Memory B cell (primary cell): ENCODE results near the gene YIF1A.

Source experiments
- ATAC-seq: fragments of 150-1000 bp; cut with Tn5 transposase; 2 replicates; pipeline ENCODE4 v1.10.0; 2021; ENCODE audit warnings: low read depth, mild to moderate bottlenecking, moderate library complexity
- DNase-seq, 2 donors: peaks; one replicate each; pipeline ENCODE4 v3.0.0; 2022; ENCODE audit warnings: low spot score in 2 of 2
- H3K27ac Mint-ChIP-seq: one replicate; pipeline ENCODE4 v1.8.0; 2022; ENCODE audit warnings: mild to moderate bottlenecking, moderate library complexity, mixed read lengths
- H3K27me3 Mint-ChIP-seq: one replicate; pipeline ENCODE4 v1.8.0; 2022; ENCODE audit warnings: mixed read lengths
- H3K36me3 Mint-ChIP-seq: one replicate; pipeline ENCODE4 v1.8.0; 2022; ENCODE audit warnings: mild to moderate bottlenecking, mixed read lengths
- H3K4me1 Mint-ChIP-seq: one replicate; pipeline ENCODE4 v1.8.0; 2022; ENCODE audit warnings: mixed read lengths
- H3K4me3 Mint-ChIP-seq: one replicate; pipeline ENCODE4 v1.8.0; 2022; ENCODE audit warnings: mild to moderate bottlenecking, moderate library complexity, mixed read lengths
- H3K9me3 Mint-ChIP-seq: one replicate; pipeline ENCODE4 v1.8.0; 2022; ENCODE audit warnings: mixed read lengths

Gene YIF1A

GRCh38 chr11:66317723-66318599 lies 29.0 kb upstream of the YIF1A start:
- Mint-ChIP-seq H3K27ac (peak overlapping the region; percentile 92), H3K36me3 (no peaks in the 10 kb centered on the region), H3K27me3 (no peaks in the 10 kb centered on the region), H3K4me1 (peaks cover 24% of the 10 kb centered on the region), H3K9me3 (no peaks in the 10 kb centered on the region), H3K4me3 (peak overlapping the region; percentile 72)
- DNase-seq (no peak), ATAC-seq (peak; percentile 78)

DNA sequence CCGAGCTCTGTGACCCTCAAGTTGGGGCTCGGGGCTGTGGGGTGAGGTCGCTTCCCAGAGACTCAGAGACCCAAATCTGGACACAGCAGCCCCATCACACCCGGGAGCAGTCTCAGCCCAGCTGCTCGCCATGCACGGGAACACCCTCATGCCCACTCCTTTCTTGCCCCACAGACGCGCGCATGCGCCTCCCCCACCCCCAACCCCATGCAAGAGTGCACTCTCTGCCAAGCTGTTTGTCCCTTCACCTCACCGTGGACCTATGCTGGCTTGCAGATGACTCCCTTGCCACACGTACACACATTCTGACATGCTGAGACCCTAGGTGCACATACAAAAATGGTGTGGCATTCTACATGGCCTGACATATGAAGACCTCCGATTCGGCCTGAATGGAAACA lies 28.4 kb upstream of the YIF1A start:
- peaks cover 24% of the 10 kb centered on the region for H3K4me1 Mint-ChIP-seq
- no peaks in the 10 kb centered on the region for H3K27me3 Mint-ChIP-seq
- no peaks in the 10 kb centered on the region for H3K36me3 Mint-ChIP-seq
- DNase-seq (peak; percentile 31 to 44), ATAC-seq (peak; percentile 6)
- peak overlapping the region; percentile 92 for H3K27ac Mint-ChIP-seq
- no peaks in the 10 kb centered on the region for H3K9me3 Mint-ChIP-seq
- H3K4me3 Mint-ChIP-seq = peak overlapping the region; percentile 72

GRCh38 chr11:66316849-66317251 lies 27.9 kb upstream of the YIF1A start, which contains the start of gene CD248:
TSS of gene CD248 (minus strand) at chr11:66317044. CDS start at chr11:66317027, 17 bp downstream.
- ATAC-seq = no peak
- peaks cover 24% of the 10 kb centered on the region for H3K4me1 Mint-ChIP-seq

GRCh38 chr11:66315921-66316811 lies 27.2 kb upstream of the YIF1A start:
- no peak for DNase-seq
- peaks cover 24% of the 10 kb centered on the region for H3K4me1 Mint-ChIP-seq
- no peak for ATAC-seq
- no peak overlapping the region for H3K4me3 Mint-ChIP-seq
- H3K27me3 Mint-ChIP-seq = no peaks in the 10 kb centered on the region
- H3K27ac Mint-ChIP-seq = peak overlapping the region; percentile 39
- no peaks in the 10 kb centered on the region for H3K9me3 Mint-ChIP-seq
- H3K36me3 Mint-ChIP-seq = no peaks in the 10 kb centered on the region

More at GRCh38 chr11:66316849-66317251, 27.9 kb upstream of the YIF1A start, which contains the start of gene CD248:
- no peaks in the 10 kb centered on the region for H3K9me3 Mint-ChIP-seq
- DNase-seq = no peak
- no peaks in the 10 kb centered on the region for H3K36me3 Mint-ChIP-seq
- H3K4me3 Mint-ChIP-seq = peak within 1 kb of the TSS; percentile 72
- H3K27ac Mint-ChIP-seq = peak within 1 kb of the TSS; percentile 92
- no peaks in the 10 kb centered on the region for H3K27me3 Mint-ChIP-seq

- DNase-seq = no peak
- Mint-ChIP-seq H3K27me3 (no peaks in the 10 kb centered on the region), H3K9me3 (no peaks in the 10 kb centered on the region), H3K27ac (peak overlapping the region; percentile 39), H3K36me3 (no peaks in the 10 kb centered on the region), H3K4me1 (peaks cover 24% of the 10 kb centered on the region), H3K4me3 (no peak overlapping the region)
- ATAC-seq = no peak
Observed at GRCh38 chr11:66315498-66315885, 26.5 kb upstream of the YIF1A start.

- Mint-ChIP-seq H3K27me3 (no peaks in the 10 kb centered on the region), H3K36me3 (no peaks in the 10 kb centered on the region), H3K27ac (peak overlapping the region; percentile 39), H3K9me3 (no peaks in the 10 kb centered on the region), H3K4me3 (peak overlapping the region; percentile 8), H3K4me1 (peaks cover 24% of the 10 kb centered on the region)
- DNase-seq (no peak), ATAC-seq (no peak)
Observed at GRCh38 chr11:66314561-66315497, 25.9 kb upstream of the YIF1A start.

GRCh38 chr11:66314186-66314501 lies 25.2 kb upstream of the YIF1A start:
- Mint-ChIP-seq H3K9me3 (no peaks in the 10 kb centered on the region), H3K4me3 (peak overlapping the region; percentile 66), H3K4me1 (peaks cover 22% of the 10 kb centered on the region), H3K36me3 (no peaks in the 10 kb centered on the region), H3K27me3 (no peaks in the 10 kb centered on the region), H3K27ac (no peak overlapping the region)
- ATAC-seq = no peak
- no peak for DNase-seq

DNA sequence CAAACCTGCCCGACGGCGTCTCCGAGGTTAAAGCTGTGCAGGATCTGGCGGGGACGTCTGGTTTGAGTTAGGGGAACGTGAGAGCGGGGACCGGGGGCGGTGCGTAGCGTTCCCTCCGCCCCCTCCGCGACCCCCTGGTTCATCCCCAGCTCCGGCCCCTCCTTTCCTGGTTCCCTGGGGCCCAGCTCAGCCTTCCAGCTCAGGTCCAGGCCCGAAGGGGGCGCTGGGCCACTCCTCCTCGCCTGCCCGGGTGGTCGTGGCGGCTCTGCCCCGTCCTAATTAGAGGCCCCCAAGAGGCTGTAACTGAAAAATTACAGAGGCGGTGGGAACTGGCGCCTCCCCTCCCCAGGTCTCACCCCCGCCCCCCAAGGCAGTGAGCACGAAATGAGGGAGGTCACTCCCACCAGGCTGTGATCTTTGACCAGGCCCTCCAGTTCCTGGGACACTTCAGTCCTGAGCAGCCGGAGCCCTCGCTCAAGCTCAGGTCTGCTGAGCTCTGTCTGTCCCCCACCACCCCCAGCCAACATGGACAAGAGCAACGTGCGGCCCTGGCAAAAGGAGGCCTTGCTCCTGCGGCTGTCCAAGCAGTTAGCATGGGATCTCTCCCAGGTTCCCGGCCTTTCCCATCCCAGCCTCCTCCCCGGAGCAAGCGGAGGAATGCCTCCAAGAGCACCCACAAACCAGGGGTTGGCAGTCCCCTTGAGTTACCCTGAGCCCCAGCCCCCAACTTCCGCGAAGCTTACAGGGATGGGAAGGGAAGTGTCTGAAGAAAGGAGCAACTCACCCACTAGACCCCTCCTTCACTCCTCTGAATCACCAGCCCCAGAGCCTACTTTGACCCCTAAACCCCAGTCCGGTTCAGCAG lies 24.6 kb upstream of the YIF1A start:
- H3K4me3 Mint-ChIP-seq = peak overlapping the region; percentile 90
- no peaks in the 10 kb centered on the region for H3K9me3 Mint-ChIP-seq
- peaks cover 16% of the 10 kb centered on the region for H3K4me1 Mint-ChIP-seq
- no peak for ATAC-seq
- H3K27ac Mint-ChIP-seq = peak overlapping the region; percentile 24
- no peaks in the 10 kb centered on the region for H3K27me3 Mint-ChIP-seq
- no peak for DNase-seq
- H3K36me3 Mint-ChIP-seq = no peaks in the 10 kb centered on the region

GRCh38 chr11:66312549-66313320 lies 23.8 kb upstream of the YIF1A start:
- ATAC-seq (peak; percentile 61), DNase-seq (peak; percentile 96 to 98)
- Mint-ChIP-seq H3K4me3 (peak overlapping the region; percentile 90), H3K4me1 (peaks cover 9% of the 10 kb centered on the region), H3K36me3 (no peaks in the 10 kb centered on the region), H3K27me3 (no peaks in the 10 kb centered on the region), H3K27ac (peak overlapping the region; percentile 77), H3K9me3 (no peaks in the 10 kb centered on the region)

DNA sequence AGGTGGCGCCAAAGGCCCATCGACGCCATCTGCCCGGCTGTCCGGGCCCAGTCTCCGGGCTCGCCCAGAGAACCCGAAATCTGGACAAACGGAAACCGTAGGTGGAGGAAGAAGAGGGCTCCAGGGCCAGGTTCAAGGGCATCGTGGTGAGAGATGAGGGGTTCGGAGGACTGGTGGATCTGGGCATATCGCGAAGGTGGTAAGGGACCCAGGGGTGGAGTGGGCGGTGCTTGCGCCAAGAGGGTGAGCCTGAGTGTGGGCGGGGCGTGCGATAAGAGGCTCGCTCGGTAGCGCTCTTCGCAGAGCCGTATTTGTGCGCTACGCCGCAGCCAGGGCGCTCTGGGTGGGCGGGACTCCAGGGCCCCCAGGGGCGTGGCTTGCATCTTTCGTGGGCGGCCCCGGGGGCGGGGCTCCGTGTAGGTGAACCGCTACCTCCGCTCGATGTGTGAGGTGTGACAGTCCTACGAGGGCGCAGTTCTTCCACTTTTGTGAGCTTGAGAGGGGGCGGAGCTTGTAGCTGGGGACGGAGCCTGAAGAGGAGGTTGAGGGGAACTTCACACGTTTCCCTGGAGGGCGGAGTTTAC lies 23.1 kb upstream of the YIF1A start:
- DNase-seq (peak; percentile 97 to 98), ATAC-seq (peak; percentile 73)
- Mint-ChIP-seq H3K4me1 (peaks cover 6% of the 10 kb centered on the region), H3K4me3 (peak overlapping the region; percentile 90), H3K27ac (peak overlapping the region; percentile 77), H3K36me3 (no peaks in the 10 kb centered on the region), H3K27me3 (peaks cover 3% of the 10 kb centered on the region), H3K9me3 (no peaks in the 10 kb centered on the region)

GRCh38 chr11:66311470-66311964 lies 22.6 kb upstream of the YIF1A start:
- H3K4me1 Mint-ChIP-seq = peaks cover 6% of the 10 kb centered on the region
- H3K27ac Mint-ChIP-seq = peak overlapping the region; percentile 77
- no peaks in the 10 kb centered on the region for H3K36me3 Mint-ChIP-seq
- peak overlapping the region; percentile 90 for H3K4me3 Mint-ChIP-seq
- ATAC-seq (peak; percentile 37), DNase-seq (no peak)
- H3K9me3 Mint-ChIP-seq = no peaks in the 10 kb centered on the region
- H3K27me3 Mint-ChIP-seq = peaks cover 3% of the 10 kb centered on the region
